HFFc6 (cell line): Measurements from ENCODE around the gene CNTN3. TPM values are rescaled to one million over a fixed set of nuclear protein-coding genes. Genes with fewer than 3 reads are reported as not detected.
A peak's percentile ranks its signal among the peaks of the same experiment; 100 is the strongest.

Source experiments
- DNase-seq: peaks from one replicate; pipeline ENCODE4 v3.0.0-alpha.2; 2018
- H3K27ac Mint-ChIP-seq: 2 replicates; pipeline ENCODE4 v1.8.0; 2020; ENCODE audit warnings: mild to moderate bottlenecking, mixed read lengths
- H3K27me3 Mint-ChIP-seq: 2 replicates; pipeline ENCODE4 v1.8.0; 2021; ENCODE audit warnings: mild to moderate bottlenecking, moderate library complexity, mixed read lengths; ENCODE audit not compliant: insufficient read depth
- H3K36me3 Mint-ChIP-seq: 2 replicates; pipeline ENCODE4 v1.8.0; 2021; ENCODE audit warnings: low read depth, mixed read lengths
- H3K4me1 Mint-ChIP-seq: 2 replicates; pipeline ENCODE4 v1.8.0; 2020; ENCODE audit warnings: low read depth, mixed read lengths
- H3K4me3 Mint-ChIP-seq: 2 replicates; pipeline ENCODE4 v1.8.0; 2020; ENCODE audit warnings: mild to moderate bottlenecking, moderate library complexity, mixed read lengths
- H3K9me3 Mint-ChIP-seq: 2 replicates; pipeline ENCODE4 v1.8.0; 2020; ENCODE audit warnings: mild to moderate bottlenecking, mixed read lengths
- CTCF ChIP-seq: fragments of 200-600 bp; sonication (generic); IDR thresholded peaks from 2 replicates; pipeline ENCODE4 v1.5.0; 2021; ENCODE audit warnings: antibody characterized with exemption, mild to moderate bottlenecking
- long read RNA-seq: library from polyadenylated mRNA; unstranded; transcript quantifications from one replicate; pipeline ENCODE4 v2.0.0, GENCODE V29; 2019
- total RNA-seq, 6 experiments: library from RNA; stranded (reverse); fragmentation: NEBNext Ultra II Directional; extraction: Animal tissue kit (Norgen Biotek cat#: 25700); gene quantifications; 2 replicates in 1 of 6; 3 replicates in 5 of 6; pipeline ENCODE4 v1.2.3, GENCODE V29; 2021

Gene CNTN3
- 10 to 100 TPM in 5 of 6 experiments, 1 to 10 TPM in 1; 9.8 to 14.6 (median 12.3) TPM for total RNA-seq
- long read RNA-seq, partial matches to known transcripts: 1 of 2 reads
- long read RNA-seq, other reads (novel, unspliced or antisense): 1 of 2 reads

- no peaks in the 10 kb centered on the region for H3K36me3 Mint-ChIP-seq
- H3K9me3 Mint-ChIP-seq: no peaks in the 10 kb centered on the region
- peak within 1 kb of the TSS; percentile 64 for H3K27ac Mint-ChIP-seq
- H3K4me1 Mint-ChIP-seq: peaks cover 38% of the 10 kb centered on the region
- no peak for DNase-seq
- no peak for TF ChIP-seq CTCF
- H3K4me3 Mint-ChIP-seq: peak within 1 kb of the TSS; percentile 91
- H3K27me3 Mint-ChIP-seq: no peaks in the 10 kb centered on the region
These were observed at the start of gene CNTN3 for GRCh38 chr3:74614107-74614967. TSS of gene CNTN3 (minus strand) at chr3:74614659. CDS start at chr3:74521112, 93,547 bp downstream.

- H3K27me3 Mint-ChIP-seq: peaks cover 2% of the 10 kb centered on the region
- H3K4me3 Mint-ChIP-seq: no peak overlapping the region
- TF ChIP-seq CTCF: no peak
- peaks cover 12% of the 10 kb centered on the region for H3K36me3 Mint-ChIP-seq
- no peak for DNase-seq
- H3K9me3 Mint-ChIP-seq: peaks cover 19% of the 10 kb centered on the region
- no peaks in the 10 kb centered on the region for H3K4me1 Mint-ChIP-seq
- no peak overlapping the region for H3K27ac Mint-ChIP-seq
These were observed 48.7 kb upstream of the CNTN3 start for GRCh38 chr3:74663178-74663577.

GRCh38 chr3:74661672-74662071 lies 47.2 kb upstream of the CNTN3 start:
- peaks cover 5% of the 10 kb centered on the region for H3K9me3 Mint-ChIP-seq
- H3K4me1 Mint-ChIP-seq: no peaks in the 10 kb centered on the region
- no peak overlapping the region for H3K4me3 Mint-ChIP-seq
- no peak for TF ChIP-seq CTCF
- no peaks in the 10 kb centered on the region for H3K36me3 Mint-ChIP-seq
- no peaks in the 10 kb centered on the region; the same call in none of the 2 replicates for H3K27me3 Mint-ChIP-seq
- H3K27ac Mint-ChIP-seq: no peak overlapping the region
- no peak for DNase-seq

- Mint-ChIP-seq H3K4me3 (no peak overlapping the region), H3K36me3 (no peaks in the 10 kb centered on the region), H3K27me3 (no peaks in the 10 kb centered on the region), H3K9me3 (no peaks in the 10 kb centered on the region), H3K4me1 (peaks cover 6% of the 10 kb centered on the region; the same call in 1 of the 2 replicates), H3K27ac (no peak overlapping the region)
- no peak for DNase-seq
- TF ChIP-seq CTCF: no peak
These were observed 37.4 kb upstream of the CNTN3 start for GRCh38 chr3:74651885-74652284.

- Mint-ChIP-seq H3K9me3 (no peaks in the 10 kb centered on the region), H3K27me3 (no peaks in the 10 kb centered on the region), H3K4me1 (peaks cover 6% of the 10 kb centered on the region; the same call in 1 of the 2 replicates), H3K27ac (no peak overlapping the region), H3K36me3 (no peaks in the 10 kb centered on the region), H3K4me3 (no peak overlapping the region)
- no peak for DNase-seq
- TF ChIP-seq CTCF: no peak
These were observed 36.8 kb upstream of the CNTN3 start for GRCh38 chr3:74651292-74651691.
